CD14-positive monocyte (primary cell): ENCODE data around the gene MARVELD2. TPM values are rescaled to one million over a fixed set of nuclear protein-coding genes. Genes with fewer than 3 reads are reported as not detected.
A peak's percentile ranks its signal among the peaks of the same experiment; 100 is the strongest.

Experiments used
- DNase-seq, 3 donors: peaks; one replicate each; pipeline ENCODE4 v3.0.0-alpha.2; 2011 to 2022
- H2AFZ ChIP-seq: 2 replicates; pipeline ENCODE4 v1.6.0; 2012; ENCODE audit warnings: mild to moderate bottlenecking, low read depth, low read length, inconsistent platforms; ENCODE audit not compliant: insufficient read depth, poor library complexity, severe bottlenecking
- H3K27ac ChIP-seq, 2 donors: 1 replicate in 1 of 2; 2 replicates in 1 of 2; pipeline ENCODE4 v1.5.1; 2012 to 2013; ENCODE audit warnings: low read length in 2 of 2, control low read depth in 1 of 2, inconsistent platforms in 1 of 2, low read depth in 1 of 2, mild to moderate bottlenecking in 1 of 2
- H3K27me3 ChIP-seq, 2 donors: one replicate each; pipeline versions ENCODE4 v1.6.0 to v1.6.1; 2011 to 2013; ENCODE audit warnings: low read length in 2 of 2; ENCODE audit not compliant: control insufficient read depth in 2 of 2, insufficient read depth in 2 of 2
- H3K36me3 ChIP-seq, 2 donors: replicated peaks in 1 of 2; 1 replicate in 1 of 2; 2 replicates in 1 of 2; pipeline versions ENCODE4 v1.5.1 to v1.6.1; 2012 to 2013; ENCODE audit warnings: low read length in 2 of 2, control low read depth in 1 of 2, inconsistent platforms in 1 of 2, mild to moderate bottlenecking in 1 of 2; ENCODE audit not compliant: insufficient read depth in 2 of 2, control insufficient read depth in 1 of 2
- H3K4me1 ChIP-seq, 2 donors: 1 replicate in 1 of 2; 2 replicates in 1 of 2; pipeline versions ENCODE4 v1.5.1 to v1.6.1; 2012 to 2013; ENCODE audit warnings: low read length in 2 of 2, control low read depth in 1 of 2, inconsistent platforms in 1 of 2, mild to moderate bottlenecking in 1 of 2, moderate library complexity in 1 of 2; ENCODE audit not compliant: insufficient read depth in 2 of 2, control insufficient read depth in 1 of 2
- H3K4me2 ChIP-seq: replicated peaks from 2 replicates; pipeline ENCODE3; 2012; ENCODE audit warnings: low read length, moderate library complexity, mild to moderate bottlenecking; ENCODE audit not compliant: poor library complexity, severe bottlenecking; ENCODE audit errors: extremely low read depth
- H3K4me3 ChIP-seq, 3 experiments: fragments of 200-600 bp in 1 of 3; sonication (generic) in 1 of 3; replicated peaks in 1 of 3; 1 replicate in 2 of 3; 2 replicates in 1 of 3; pipeline ENCODE4 v1.5.1; 2011 to 2013; ENCODE audit warnings: low read length in 3 of 3, mild to moderate bottlenecking in 3 of 3, control low read depth in 2 of 3, low read depth in 2 of 3, inconsistent platforms in 1 of 3, moderate library complexity in 1 of 3
- H3K79me2 ChIP-seq: 2 replicates; pipeline ENCODE4 v1.6.0; 2012; ENCODE audit warnings: mild to moderate bottlenecking, control low read depth, inconsistent platforms, low read length, moderate library complexity; ENCODE audit not compliant: insufficient read depth
- H3K9ac ChIP-seq: 2 replicates; pipeline ENCODE4 v1.6.0; 2017; ENCODE audit warnings: low read length, mild to moderate bottlenecking; ENCODE audit not compliant: insufficient read depth, poor library complexity, severe bottlenecking
- H3K9me3 ChIP-seq, 2 donors: replicated peaks in 1 of 2; 1 replicate in 1 of 2; 2 replicates in 1 of 2; pipeline versions ENCODE4 v1.5.1 to v1.6.1; 2012 to 2013; ENCODE audit warnings: low read length in 2 of 2, control low read depth in 1 of 2; ENCODE audit not compliant: control insufficient read depth in 1 of 2, insufficient read depth in 1 of 2
- H4K20me1 ChIP-seq: 2 replicates; pipeline ENCODE4 v1.6.0; 2012; ENCODE audit warnings: mild to moderate bottlenecking, low read length, control low read depth, moderate library complexity; ENCODE audit not compliant: insufficient read depth
- H3K27ac Mint-ChIP-seq, 7 donors: one replicate each; pipeline ENCODE4 v1.8.0; 2020; ENCODE audit warnings: mild to moderate bottlenecking in 7 of 7, mixed read lengths in 7 of 7, moderate library complexity in 6 of 7, inconsistent platforms in 2 of 7
- H3K27me3 Mint-ChIP-seq, 3 donors: one replicate each; pipeline ENCODE4 v1.8.0; 2021 to 2022; ENCODE audit warnings: low read depth in 3 of 3, mild to moderate bottlenecking in 3 of 3, mixed read lengths in 3 of 3, moderate library complexity in 3 of 3, inconsistent platforms in 1 of 3
- H3K36me3 Mint-ChIP-seq, 2 donors: one replicate each; pipeline ENCODE4 v1.8.0; 2020; ENCODE audit warnings: mixed read lengths in 2 of 2, inconsistent platforms in 1 of 2, mild to moderate bottlenecking in 1 of 2
- H3K4me1 Mint-ChIP-seq: one replicate; pipeline ENCODE4 v1.8.0; 2020; ENCODE audit warnings: mild to moderate bottlenecking, mixed read lengths
- H3K4me3 Mint-ChIP-seq, 2 donors: one replicate each; pipeline ENCODE4 v1.8.0; 2020; ENCODE audit warnings: mild to moderate bottlenecking in 2 of 2, mixed read lengths in 2 of 2, moderate library complexity in 1 of 2
- H3K9me3 Mint-ChIP-seq, 7 donors: one replicate each; pipeline ENCODE4 v1.8.0; 2020 to 2022; ENCODE audit warnings: mixed read lengths in 7 of 7, mild to moderate bottlenecking in 6 of 7, moderate library complexity in 6 of 7, inconsistent platforms in 2 of 7
- WGBS: methylation state at CpG from one replicate; pipeline ENCODE4 v1.1.5; 2013; ENCODE audit warnings: missing lambda C conversion rate; ENCODE audit not compliant: insufficient coverage; 5-methylcytosine and 5-hydroxymethylcytosine counted together
- intact Hi-C, 2 donors: fragments of 100-400 bp; cut with micrococcal nuclease; formaldehyde crosslinking; loops; one replicate each; pipeline versions ENCODE4 v1.15.0 to v1.15.1; 2023
- polyA plus RNA-seq, 3 donors: library from polyadenylated mRNA; depleted of rRNA in 1 of 3; unstranded in 2 of 3; stranded (reverse) in 1 of 3; fragments of 300-500 nt in 2 of 3; fragments of >200 nt in 1 of 3; fragmentation: Illumina TruSeq in 2 of 3; gene quantifications; 1 replicate in 2 of 3; 2 replicates in 1 of 3; pipeline ENCODE4 v1.2.3, GENCODE V29; 2012 to 2021
- TF ChIP-seq, protein P1 (sequence below): fragments of 200-600 bp; IDR thresholded peaks from one replicate; pipeline ENCODE4 v1.8.0; 2022; ENCODE audit warnings: antibody characterized with exemption, mild to moderate bottlenecking

Gene MARVELD2
- polyA plus RNA-seq, 3 donors = 0.15 TPM; not detected in 2

DNA sequence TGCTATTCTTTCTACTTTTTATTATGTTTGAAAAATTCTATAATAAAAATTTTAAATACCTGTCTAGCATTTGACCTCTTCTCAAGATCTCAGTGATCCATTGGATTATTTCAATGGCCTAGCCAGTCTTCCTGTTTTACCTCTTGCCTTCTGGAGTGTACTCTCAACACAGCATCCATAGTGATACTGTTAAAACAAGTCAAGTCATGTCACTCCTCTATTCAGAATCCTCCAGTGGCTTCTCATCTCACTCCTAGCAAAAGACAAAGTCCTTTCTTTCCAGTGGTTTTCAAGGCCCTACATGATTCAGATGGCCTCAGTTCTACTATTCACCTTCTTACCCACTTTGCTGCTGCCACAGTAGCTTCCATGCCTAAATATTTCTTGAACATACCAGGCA lies 1.8 kb downstream of the MARVELD2 start:
- peaks cover 12 to 22% (median 17%) of the 10 kb centered on the region in 3 donors for H3K27me3 Mint-ChIP-seq
- Histone ChIP-seq H3K27ac (no peak overlapping the region), H3K79me2 (no peaks in the 10 kb centered on the region), H2AFZ (no peak overlapping the region), H4K20me1 (no peaks in the 10 kb centered on the region), H3K4me2 (no peak overlapping the region), H3K27me3 (peaks cover 10 to 16% of the 10 kb centered on the region in 2 donors), H3K4me1 (peaks cover 7 to 10% of the 10 kb centered on the region in 2 donors), H3K36me3 (peaks cover 0 to 23% of the 10 kb centered on the region in 2 donors), H3K9ac (no peak overlapping the region), H3K4me3 (no peak overlapping the region), H3K9me3 (no peaks in the 10 kb centered on the region)
- no peak overlapping the region for H3K4me3 Mint-ChIP-seq
- TF ChIP-seq, protein P1, sequence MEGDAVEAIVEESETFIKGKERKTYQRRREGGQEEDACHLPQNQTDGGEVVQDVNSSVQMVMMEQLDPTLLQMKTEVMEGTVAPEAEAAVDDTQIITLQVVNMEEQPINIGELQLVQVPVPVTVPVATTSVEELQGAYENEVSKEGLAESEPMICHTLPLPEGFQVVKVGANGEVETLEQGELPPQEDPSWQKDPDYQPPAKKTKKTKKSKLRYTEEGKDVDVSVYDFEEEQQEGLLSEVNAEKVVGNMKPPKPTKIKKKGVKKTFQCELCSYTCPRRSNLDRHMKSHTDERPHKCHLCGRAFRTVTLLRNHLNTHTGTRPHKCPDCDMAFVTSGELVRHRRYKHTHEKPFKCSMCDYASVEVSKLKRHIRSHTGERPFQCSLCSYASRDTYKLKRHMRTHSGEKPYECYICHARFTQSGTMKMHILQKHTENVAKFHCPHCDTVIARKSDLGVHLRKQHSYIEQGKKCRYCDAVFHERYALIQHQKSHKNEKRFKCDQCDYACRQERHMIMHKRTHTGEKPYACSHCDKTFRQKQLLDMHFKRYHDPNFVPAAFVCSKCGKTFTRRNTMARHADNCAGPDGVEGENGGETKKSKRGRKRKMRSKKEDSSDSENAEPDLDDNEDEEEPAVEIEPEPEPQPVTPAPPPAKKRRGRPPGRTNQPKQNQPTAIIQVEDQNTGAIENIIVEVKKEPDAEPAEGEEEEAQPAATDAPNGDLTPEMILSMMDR = no peak
- H3K36me3 Mint-ChIP-seq = peaks cover 20 to 33% of the 10 kb centered on the region in 2 donors
- peaks cover 9% of the 10 kb centered on the region for H3K4me1 Mint-ChIP-seq
- H3K9me3 Mint-ChIP-seq = peaks cover 0 to 6% (median 0%) of the 10 kb centered on the region in 7 donors
- peak overlapping the region in 1 of 7 donors; percentile 7 for H3K27ac Mint-ChIP-seq
- DNase-seq = no peak
- intact Hi-C loops = no loop called here

DNA sequence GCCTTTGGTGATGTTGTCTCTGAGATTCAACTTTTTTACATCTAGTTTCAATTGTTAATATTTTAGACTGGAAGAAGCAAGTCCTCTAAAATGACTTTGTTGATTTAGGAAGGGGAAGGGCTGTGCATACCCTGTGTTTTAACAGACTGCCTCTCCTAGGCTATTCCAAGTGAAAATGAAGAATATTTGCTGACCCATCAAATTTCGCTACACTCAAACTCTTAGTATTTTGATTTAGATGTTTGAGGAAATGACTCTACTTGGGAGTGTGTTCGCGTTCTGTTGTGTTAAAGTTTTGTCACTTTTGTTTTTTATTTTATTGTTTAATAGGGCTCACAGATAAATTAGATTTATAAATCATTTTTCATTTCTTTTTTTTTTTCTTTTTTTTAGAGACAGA lies 3.6 kb downstream of the MARVELD2 start:
- peaks cover 18% of the 10 kb centered on the region in 2 donors for H3K36me3 Mint-ChIP-seq
- Histone ChIP-seq H4K20me1 (no peaks in the 10 kb centered on the region), H3K27me3 (peaks cover 10 to 16% of the 10 kb centered on the region in 2 donors), H3K36me3 (peaks cover 0 to 9% of the 10 kb centered on the region in 2 donors), H3K27ac (no peak overlapping the region), H3K4me3 (no peak overlapping the region), H3K4me1 (peaks cover 7 to 10% of the 10 kb centered on the region in 2 donors), H2AFZ (no peak overlapping the region), H3K4me2 (no peak overlapping the region), H3K9me3 (no peaks in the 10 kb centered on the region), H3K9ac (no peak overlapping the region), H3K79me2 (no peaks in the 10 kb centered on the region)
- DNase-seq = no peak
- peaks cover 9% of the 10 kb centered on the region for H3K4me1 Mint-ChIP-seq
- no CpG with 5 or more reads among the region's 3 CpGs for WGBS
- H3K4me3 Mint-ChIP-seq = no peak overlapping the region
- no peak overlapping the region for H3K27ac Mint-ChIP-seq
- intact Hi-C loops = no loop called here
- TF ChIP-seq, protein P1 = no peak
- peaks cover 3 to 12% (median 6%) of the 10 kb centered on the region in 7 donors for H3K9me3 Mint-ChIP-seq
- peaks cover 12 to 21% (median 15%) of the 10 kb centered on the region in 3 donors for H3K27me3 Mint-ChIP-seq
